Measurements from ENCODE around the gene HIKESHI. TPM values are rescaled to one million over a fixed set of nuclear protein-coding genes. Genes with fewer than 3 reads are reported as not detected.
"Not testable (repeated sequence)": the region's sequence is repeated elsewhere in the genome, so short reads cannot be mapped to it uniquely, and the experiment has no call there.

Gene HIKESHI
- total RNA-seq = 27.5 and 77.1 TPM in 2 replicates

- peak; percentile 96 for DNase-seq (ENCODE audit: low read depth)
Measured at GRCh38 chr11:86302092-86302793, at the start of gene HIKESHI. HIKESHI (plus strand) TSS chr11:86302240; CDS start chr11:86302449, 209 bp downstream.

- no peak for DNase-seq (ENCODE audit: low read depth)
Measured at GRCh38 chr11:86255896-86256295, 46.1 kb upstream of the HIKESHI start.

GRCh38 chr11:86256608-86257007, 45.4 kb upstream of the HIKESHI start:
- no peak for DNase-seq (ENCODE audit: low read depth)

- DNase-seq (ENCODE audit: low read depth) = no peak
Measured at GRCh38 chr11:86257446-86257845, 44.6 kb upstream of the HIKESHI start.

- no peak for DNase-seq (ENCODE audit: low read depth)
Measured at GRCh38 chr11:86259730-86260129, 42.3 kb upstream of the HIKESHI start.

GRCh38 chr11:86261328-86261727, 40.7 kb upstream of the HIKESHI start:
- no peak for DNase-seq (ENCODE audit: low read depth)

GRCh38 chr11:86262387-86262786, 39.7 kb upstream of the HIKESHI start:
- DNase-seq (ENCODE audit: low read depth) = no peak

GRCh38 chr11:86264649-86265048, 37.4 kb upstream of the HIKESHI start:
- no peak for DNase-seq (ENCODE audit: low read depth)

GRCh38 chr11:86265194-86265593, 36.8 kb upstream of the HIKESHI start:
- DNase-seq (ENCODE audit: low read depth) = no peak

GRCh38 chr11:86269645-86270044, 32.4 kb upstream of the HIKESHI start:
- no peak for DNase-seq (ENCODE audit: low read depth)

- DNase-seq (ENCODE audit: low read depth) = no peak
Measured at GRCh38 chr11:86274503-86274902, 27.5 kb upstream of the HIKESHI start.

GRCh38 chr11:86274999-86275398, 27.0 kb upstream of the HIKESHI start:
- no peak for DNase-seq (ENCODE audit: low read depth)

- no peak for DNase-seq (ENCODE audit: low read depth)
Measured at GRCh38 chr11:86275493-86276370, 26.3 kb upstream of the HIKESHI start.

GRCh38 chr11:86277741-86278140, 24.3 kb upstream of the HIKESHI start:
- DNase-seq (ENCODE audit: low read depth) = no peak

GRCh38 chr11:86278226-86278625, 23.8 kb upstream of the HIKESHI start:
- no peak for DNase-seq (ENCODE audit: low read depth)

GRCh38 chr11:86279747-86280146, 22.3 kb upstream of the HIKESHI start:
- DNase-seq (ENCODE audit: low read depth) = no peak

- DNase-seq (ENCODE audit: low read depth) = no peak
Measured at GRCh38 chr11:86287468-86287796, 14.6 kb upstream of the HIKESHI start.

- DNase-seq (ENCODE audit: low read depth) = no peak
Measured at GRCh38 chr11:86288776-86289507, 13.1 kb upstream of the HIKESHI start.

- not testable (repeated sequence) for DNase-seq (ENCODE audit: low read depth)
Measured at GRCh38 chr11:86289508-86290280, 12.3 kb upstream of the HIKESHI start.

- DNase-seq (ENCODE audit: low read depth) = peak; percentile 56
Measured at GRCh38 chr11:86291466-86292262, 10.4 kb upstream of the HIKESHI start.

All from renal cortical epithelial cell (primary cell).